Esophagus (tissue), 2 donors: Measurements from ENCODE around the gene EDAR. TPM values are rescaled to one million over a fixed set of nuclear protein-coding genes. Genes with fewer than 3 reads are reported as not detected.
A peak's percentile ranks its signal among the peaks of the same experiment; 100 is the strongest.

ENCODE experiments used
- H3K27ac ChIP-seq, 2 donors: one replicate each; pipeline ENCODE4 v1.5.1; 2013; ENCODE audit warnings: low read depth in 2 of 2, mild to moderate bottlenecking in 2 of 2, inconsistent platforms in 1 of 2, low read length in 1 of 2, moderate library complexity in 1 of 2
- H3K27me3 ChIP-seq, 2 donors: one replicate each; pipeline ENCODE4 v1.6.1; 2013; ENCODE audit warnings: low read length in 2 of 2, control low read depth in 1 of 2, mild to moderate bottlenecking in 1 of 2; ENCODE audit not compliant: insufficient read depth in 2 of 2, control insufficient read depth in 1 of 2
- H3K36me3 ChIP-seq, 2 donors: one replicate each; pipeline ENCODE4 v1.6.1; 2013; ENCODE audit warnings: low read length in 1 of 2; ENCODE audit not compliant: control insufficient read depth in 2 of 2, insufficient read depth in 2 of 2
- H3K4me1 ChIP-seq, 2 donors: one replicate each; pipeline ENCODE4 v1.6.1; 2013; ENCODE audit warnings: low read length in 1 of 2; ENCODE audit not compliant: control insufficient read depth in 2 of 2, insufficient read depth in 2 of 2
- H3K4me3 ChIP-seq, 2 donors: one replicate each; pipeline ENCODE4 v1.5.1; 2013; ENCODE audit warnings: low read length in 2 of 2, mild to moderate bottlenecking in 2 of 2, low read depth in 1 of 2, moderate library complexity in 1 of 2
- H3K9me3 ChIP-seq, 2 donors: one replicate each; pipeline ENCODE4 v1.6.1; 2013; ENCODE audit warnings: mild to moderate bottlenecking in 2 of 2, low read depth in 1 of 2, low read length in 1 of 2, moderate library complexity in 1 of 2; ENCODE audit not compliant: control insufficient read depth in 2 of 2, insufficient read depth in 1 of 2
- WGBS, 2 donors: extraction: QIAGEN DNeasy Blood & Tissue Kit; methylation state at CpG; one replicate each; pipeline ENCODE4 v1.1.7; 2013; 5-methylcytosine and 5-hydroxymethylcytosine counted together
- polyA plus RNA-seq, 2 donors: library from polyadenylated mRNA; stranded (reverse); fragments of 200-250 nt; gene quantifications; one replicate each; pipeline ENCODE4 v1.2.3, GENCODE V29; 2013
- donor health status: healthy with polysubstance abuse.
- donor health status: Bipolar disorder and iron deficiency.

Gene EDAR
- polyA plus RNA-seq, 2 donors, result 1.3 to 2.3 TPM

- H3K27me3 ChIP-seq, result no peaks in the 10 kb centered on the region
- H3K4me1 ChIP-seq, result peaks cover 4 to 26% of the 10 kb centered on the region in 2 donors
- H3K27ac ChIP-seq, result peak overlapping the region; percentile 88 to 96
- H3K4me3 ChIP-seq, result no peak overlapping the region
- WGBS, 2 donors, result 55 to 83% methylated on average over 7 of the region's 7 CpGs
- no peaks in the 10 kb centered on the region for H3K9me3 ChIP-seq
- H3K36me3 ChIP-seq, result no peaks in the 10 kb centered on the region
Measured at GRCh38 chr2:108959401-108959800, 29.6 kb downstream of the EDAR start.

DNA sequence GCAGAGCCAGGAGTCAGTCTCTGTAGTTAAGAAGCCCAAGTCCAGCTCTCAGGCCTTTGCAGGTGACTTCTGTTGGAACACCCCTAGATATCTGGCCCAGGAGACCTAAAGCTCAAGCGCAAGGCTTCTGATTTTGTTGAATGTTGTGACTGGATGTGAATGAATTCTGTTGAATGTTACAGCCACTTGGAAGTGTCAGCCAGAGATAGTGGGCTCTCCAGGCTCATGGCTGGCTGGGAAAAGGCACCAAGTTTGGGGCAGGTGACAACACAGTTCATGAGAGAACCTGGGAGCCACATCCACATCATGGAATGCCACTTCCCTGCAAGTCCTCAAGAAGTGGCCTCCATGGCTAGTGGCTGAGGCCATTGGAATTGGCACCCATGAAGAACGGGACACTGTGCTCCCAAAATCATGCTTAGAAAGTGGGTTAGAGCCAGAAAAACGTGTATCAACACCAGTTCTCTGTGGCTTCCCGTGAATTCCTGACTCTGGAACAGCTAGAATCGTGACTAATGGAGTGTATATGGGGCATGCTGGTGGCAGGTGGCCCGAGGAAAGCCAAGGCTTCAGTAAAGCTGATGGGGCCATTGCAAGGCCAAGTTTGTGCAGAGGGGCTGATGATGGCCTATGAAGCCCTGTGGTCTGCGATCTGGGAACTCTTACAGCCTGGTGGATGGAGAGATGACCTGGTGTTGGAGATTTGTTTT, 30.2 kb downstream of the EDAR start:
- H3K36me3 ChIP-seq, result no peaks in the 10 kb centered on the region

DNA sequence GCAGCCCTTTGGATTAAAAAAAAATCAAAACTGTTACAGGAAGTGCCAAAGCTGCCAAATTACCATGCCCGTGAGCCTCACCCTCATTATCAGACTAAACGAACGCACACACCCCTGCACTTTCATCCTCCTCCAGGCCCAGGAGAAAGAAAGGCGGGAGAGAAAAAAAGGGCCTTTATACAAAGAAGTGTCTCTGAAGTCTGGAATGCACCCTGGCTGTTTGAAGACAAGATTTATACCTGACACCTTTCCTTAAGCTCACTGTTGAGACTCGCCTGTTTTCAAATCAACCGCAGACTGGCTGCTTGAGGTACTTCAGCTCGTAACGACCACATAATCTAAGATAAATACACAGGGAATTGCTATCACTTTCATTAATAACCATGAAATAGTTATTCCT, 31.0 kb downstream of the EDAR start:
- no peaks in the 10 kb centered on the region for H3K27me3 ChIP-seq
- no peaks in the 10 kb centered on the region for H3K9me3 ChIP-seq
- H3K27ac ChIP-seq, result peak overlapping the region; percentile 88 to 96
- H3K4me1 ChIP-seq, result peaks cover 4 to 26% of the 10 kb centered on the region in 2 donors
- no peaks in the 10 kb centered on the region for H3K36me3 ChIP-seq
- 38 to 40% methylated on average over 8 of the region's 8 CpGs for WGBS, 2 donors
- no peak overlapping the region for H3K4me3 ChIP-seq

More for the DNA sequence above, 30.2 kb downstream of the EDAR start:
- WGBS, 2 donors, result 52 to 71% methylated on average over 7 of the region's 7 CpGs
- Histone ChIP-seq H3K27me3 (no peaks in the 10 kb centered on the region), H3K4me3 (no peak overlapping the region), H3K27ac (peak overlapping the region; percentile 88 to 96), H3K9me3 (no peaks in the 10 kb centered on the region), H3K4me1 (peaks cover 4 to 26% of the 10 kb centered on the region in 2 donors)

GRCh38 chr2:108956375-108956774, 32.6 kb downstream of the EDAR start:
- no peaks in the 10 kb centered on the region for H3K36me3 ChIP-seq
- H3K4me1 ChIP-seq, result peaks cover 4 to 26% of the 10 kb centered on the region in 2 donors
- no peaks in the 10 kb centered on the region for H3K9me3 ChIP-seq
- H3K27me3 ChIP-seq, result no peaks in the 10 kb centered on the region
- no peak overlapping the region for H3K27ac ChIP-seq
- H3K4me3 ChIP-seq, result no peak overlapping the region
- WGBS, 2 donors, result 71 to 89% methylated on average over 2 of the region's 2 CpGs

GRCh38 chr2:108950369-108951135, 38.5 kb downstream of the EDAR start:
- H3K27me3 ChIP-seq, result no peaks in the 10 kb centered on the region
- no peaks in the 10 kb centered on the region for H3K36me3 ChIP-seq
- WGBS, 2 donors, result 66 to 68% methylated on average over 4 of the region's 4 CpGs
- no peak overlapping the region for H3K4me3 ChIP-seq
- peaks cover 0 to 7% of the 10 kb centered on the region in 2 donors for H3K9me3 ChIP-seq
- peaks cover 2% of the 10 kb centered on the region in 2 donors for H3K4me1 ChIP-seq
- no peak overlapping the region for H3K27ac ChIP-seq

GRCh38 chr2:108949316-108950239, 39.4 kb downstream of the EDAR start:
- peaks cover 0 to 7% of the 10 kb centered on the region in 2 donors for H3K9me3 ChIP-seq
- H3K27ac ChIP-seq, result no peak overlapping the region
- H3K4me1 ChIP-seq, result peaks cover 2 to 5% of the 10 kb centered on the region in 2 donors
- no peak overlapping the region for H3K4me3 ChIP-seq
- WGBS, 2 donors, result 70 to 74% methylated on average over 4 of the region's 4 CpGs
- no peaks in the 10 kb centered on the region for H3K36me3 ChIP-seq
- no peaks in the 10 kb centered on the region for H3K27me3 ChIP-seq

- no peak overlapping the region for H3K27ac ChIP-seq
- H3K4me3 ChIP-seq, result no peak overlapping the region
- H3K9me3 ChIP-seq, result peaks cover 0 to 7% of the 10 kb centered on the region in 2 donors
- H3K36me3 ChIP-seq, result no peaks in the 10 kb centered on the region
- no peaks in the 10 kb centered on the region for H3K27me3 ChIP-seq
- peaks cover 4 to 13% of the 10 kb centered on the region in 2 donors for H3K4me1 ChIP-seq
- WGBS, 2 donors, result 90 to 93% methylated on average over 5 of the region's 5 CpGs
Measured at GRCh38 chr2:108947271-108947907, 41.6 kb downstream of the EDAR start.

GRCh38 chr2:108946442-108946841, 42.6 kb downstream of the EDAR start:
- Histone ChIP-seq H3K9me3 (peaks cover 0 to 7% of the 10 kb centered on the region in 2 donors), H3K27ac (peak overlapping the region; percentile 39 to 76), H3K4me1 (peaks cover 4 to 21% of the 10 kb centered on the region in 2 donors), H3K4me3 (no peak overlapping the region), H3K27me3 (no peaks in the 10 kb centered on the region), H3K36me3 (no peaks in the 10 kb centered on the region)
- WGBS, 2 donors, result 100% methylated on average over 1 of the region's 1 CpG

DNA sequence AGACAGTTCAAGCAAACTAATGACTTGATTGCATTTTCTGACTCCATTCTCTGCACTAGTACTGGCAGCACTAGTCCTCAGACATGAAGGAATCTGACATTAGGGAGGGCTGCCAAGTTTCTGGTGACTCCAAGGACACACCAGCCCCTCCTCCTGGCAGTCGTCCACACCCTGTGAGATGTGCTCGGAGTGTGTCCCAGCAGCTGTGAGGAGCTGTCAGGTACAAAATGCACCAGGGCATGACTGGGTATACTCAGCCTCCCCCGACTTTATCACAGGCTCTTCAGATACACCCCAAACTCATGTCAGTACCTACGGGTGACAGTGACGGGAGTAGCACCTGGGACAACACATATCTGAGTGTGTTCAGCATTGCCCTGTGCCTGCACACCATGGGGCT, 43.1 kb downstream of the EDAR start:
- Histone ChIP-seq H3K4me3 (no peak overlapping the region), H3K27me3 (no peaks in the 10 kb centered on the region), H3K27ac (peak overlapping the region; percentile 39 to 76), H3K9me3 (peaks cover 0 to 7% of the 10 kb centered on the region in 2 donors), H3K4me1 (peaks cover 4 to 22% of the 10 kb centered on the region in 2 donors), H3K36me3 (no peaks in the 10 kb centered on the region)
- WGBS, 2 donors, result 34 to 47% methylated on average over 5 of the region's 5 CpGs
